Measurements from ENCODE around the gene TMEM74B.

DNA sequence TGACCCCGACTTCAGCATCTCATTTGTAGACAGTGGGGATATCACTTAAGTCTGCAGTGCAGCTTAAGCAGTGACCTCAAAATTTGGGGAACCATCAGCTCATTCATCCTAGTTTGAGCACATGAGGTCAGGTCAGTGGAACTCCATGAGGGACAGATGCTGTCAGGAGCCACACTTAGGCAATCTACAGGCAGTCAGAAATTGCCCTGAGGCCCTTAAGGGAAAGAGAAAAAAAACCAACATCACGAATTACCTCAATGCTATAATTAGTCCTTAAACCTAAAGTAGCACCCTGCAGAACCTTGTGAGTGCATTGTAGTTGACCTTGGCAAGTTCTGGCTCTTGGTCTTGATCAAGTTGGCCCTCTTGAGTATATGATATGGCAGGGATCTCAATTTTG is 21.1 kb downstream of the TMEM74B start:
- TF ChIP-seq, protein P1, sequence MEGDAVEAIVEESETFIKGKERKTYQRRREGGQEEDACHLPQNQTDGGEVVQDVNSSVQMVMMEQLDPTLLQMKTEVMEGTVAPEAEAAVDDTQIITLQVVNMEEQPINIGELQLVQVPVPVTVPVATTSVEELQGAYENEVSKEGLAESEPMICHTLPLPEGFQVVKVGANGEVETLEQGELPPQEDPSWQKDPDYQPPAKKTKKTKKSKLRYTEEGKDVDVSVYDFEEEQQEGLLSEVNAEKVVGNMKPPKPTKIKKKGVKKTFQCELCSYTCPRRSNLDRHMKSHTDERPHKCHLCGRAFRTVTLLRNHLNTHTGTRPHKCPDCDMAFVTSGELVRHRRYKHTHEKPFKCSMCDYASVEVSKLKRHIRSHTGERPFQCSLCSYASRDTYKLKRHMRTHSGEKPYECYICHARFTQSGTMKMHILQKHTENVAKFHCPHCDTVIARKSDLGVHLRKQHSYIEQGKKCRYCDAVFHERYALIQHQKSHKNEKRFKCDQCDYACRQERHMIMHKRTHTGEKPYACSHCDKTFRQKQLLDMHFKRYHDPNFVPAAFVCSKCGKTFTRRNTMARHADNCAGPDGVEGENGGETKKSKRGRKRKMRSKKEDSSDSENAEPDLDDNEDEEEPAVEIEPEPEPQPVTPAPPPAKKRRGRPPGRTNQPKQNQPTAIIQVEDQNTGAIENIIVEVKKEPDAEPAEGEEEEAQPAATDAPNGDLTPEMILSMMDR (IDR thresholded peaks at IDR 0.05), result no peak
- TF ChIP-seq POLR2A (IDR thresholded peaks at IDR 0.05), result no peak

Measured in lower leg skin (tissue), 3 donors.